CD4-positive, CD25-positive, alpha-beta regulatory T cell (primary cell): ENCODE data around the gene PPDPF. TPM values are rescaled to one million over a fixed set of nuclear protein-coding genes. Genes with fewer than 3 reads are reported as not detected.
A peak's percentile ranks its signal among the peaks of the same experiment; 100 is the strongest.

Experiments
- ATAC-seq, 2 donors: fragments of 150-1000 bp; cut with Tn5 transposase; one replicate each; pipeline ENCODE4 v1.10.0; 2021; ENCODE audit warnings: low read depth in 2 of 2, moderate number of reproducible peaks in 2 of 2, moderate library complexity in 1 of 2
- DNase-seq, 3 donors: peaks; one replicate each; pipeline versions ENCODE4 v3.0.0 to v3.0.0-alpha.2; 2012 to 2022; ENCODE audit warnings: mixed read lengths in 1 of 3
- H3K27ac ChIP-seq: one replicate; pipeline ENCODE4 v1.7.0; 2013; ENCODE audit warnings: mild to moderate bottlenecking, low read length; ENCODE audit not compliant: insufficient read depth, poor library complexity, severe bottlenecking
- H3K27me3 ChIP-seq: one replicate; pipeline ENCODE4 v1.7.0; 2013; ENCODE audit warnings: low read length; ENCODE audit not compliant: control insufficient read depth, insufficient read depth
- H3K36me3 ChIP-seq: one replicate; pipeline ENCODE4 v1.7.0; 2013; ENCODE audit warnings: mild to moderate bottlenecking, low read length, moderate library complexity; ENCODE audit not compliant: control insufficient read depth, insufficient read depth
- H3K4me1 ChIP-seq: 2 replicates; pipeline ENCODE4 v1.7.0; 2013; ENCODE audit warnings: mild to moderate bottlenecking, low read length; ENCODE audit not compliant: insufficient read depth, control insufficient read depth, poor library complexity, severe bottlenecking
- H3K4me3 ChIP-seq: one replicate; pipeline ENCODE4 v1.7.0; 2013; ENCODE audit warnings: low read depth, mild to moderate bottlenecking, low read length, moderate library complexity
- H3K9me3 ChIP-seq, 2 experiments: 1 replicate in 1 of 2; 2 replicates in 1 of 2; pipeline ENCODE4 v1.7.0; 2013; ENCODE audit warnings: low read length in 2 of 2, mild to moderate bottlenecking in 1 of 2, moderate library complexity in 1 of 2; ENCODE audit not compliant: control insufficient read depth in 2 of 2
- H3K27ac Mint-ChIP-seq, 3 donors: one replicate each; pipeline ENCODE4 v1.8.0; 2020 to 2022; ENCODE audit warnings: mild to moderate bottlenecking in 3 of 3, mixed read lengths in 3 of 3, moderate library complexity in 2 of 3
- H3K27me3 Mint-ChIP-seq: one replicate; pipeline ENCODE4 v1.8.0; 2022; ENCODE audit warnings: mild to moderate bottlenecking, mixed read lengths
- H3K36me3 Mint-ChIP-seq: one replicate; pipeline ENCODE4 v1.8.0; 2020; ENCODE audit warnings: mixed read lengths
- H3K4me1 Mint-ChIP-seq, 4 donors: one replicate each; pipeline ENCODE4 v1.8.0; 2020 to 2022; ENCODE audit warnings: mixed read lengths in 4 of 4, mild to moderate bottlenecking in 1 of 4
- H3K4me3 Mint-ChIP-seq, 4 donors: one replicate each; pipeline ENCODE4 v1.8.0; 2020 to 2022; ENCODE audit warnings: mild to moderate bottlenecking in 4 of 4, mixed read lengths in 4 of 4, moderate library complexity in 3 of 4
- H3K9me3 Mint-ChIP-seq, 7 donors: one replicate each; pipeline ENCODE4 v1.8.0; 2020 to 2022; ENCODE audit warnings: mixed read lengths in 7 of 7, mild to moderate bottlenecking in 3 of 7, moderate library complexity in 2 of 7
- polyA plus RNA-seq, 4 donors: library from polyadenylated mRNA; unstranded; fragments of 300-500 nt; fragmentation: Illumina TruSeq; gene quantifications; one replicate each; pipeline ENCODE4 v1.2.3, GENCODE V29; 2021
- total RNA-seq: library from RNA; stranded (reverse); gene quantifications from one replicate; pipeline ENCODE4 v1.2.3, GENCODE V29; 2022

PPDPF gene
- total and polyA plus RNA-seq, 5 donors from 2014 or later, result 75.8 to 155 (median 93.3) TPM

- Mint-ChIP-seq H3K36me3 (no peaks in the 10 kb centered on the region), H3K4me1 (peaks cover 0 to 23% (median 12%) of the 10 kb centered on the region in 4 donors), H3K4me3 (peak overlapping the region in 1 of 4 donors; percentile 82), H3K27me3 (peaks cover 16% of the 10 kb centered on the region), H3K27ac (no peak overlapping the region), H3K9me3 (peaks cover 0 to 1% (median 0%) of the 10 kb centered on the region in 7 donors)
- Histone ChIP-seq H3K27me3 (no peaks in the 10 kb centered on the region), H3K36me3 (no peaks in the 10 kb centered on the region), H3K9me3 (no peaks in the 10 kb centered on the region), H3K4me3 (no peak overlapping the region), H3K27ac (no peak overlapping the region), H3K4me1 (peaks cover 21% of the 10 kb centered on the region)
- DNase-seq (no peak), ATAC-seq (no peak)
Measured at GRCh38 chr20:63549019-63549418, 28.5 kb downstream of the PPDPF start.

DNA sequence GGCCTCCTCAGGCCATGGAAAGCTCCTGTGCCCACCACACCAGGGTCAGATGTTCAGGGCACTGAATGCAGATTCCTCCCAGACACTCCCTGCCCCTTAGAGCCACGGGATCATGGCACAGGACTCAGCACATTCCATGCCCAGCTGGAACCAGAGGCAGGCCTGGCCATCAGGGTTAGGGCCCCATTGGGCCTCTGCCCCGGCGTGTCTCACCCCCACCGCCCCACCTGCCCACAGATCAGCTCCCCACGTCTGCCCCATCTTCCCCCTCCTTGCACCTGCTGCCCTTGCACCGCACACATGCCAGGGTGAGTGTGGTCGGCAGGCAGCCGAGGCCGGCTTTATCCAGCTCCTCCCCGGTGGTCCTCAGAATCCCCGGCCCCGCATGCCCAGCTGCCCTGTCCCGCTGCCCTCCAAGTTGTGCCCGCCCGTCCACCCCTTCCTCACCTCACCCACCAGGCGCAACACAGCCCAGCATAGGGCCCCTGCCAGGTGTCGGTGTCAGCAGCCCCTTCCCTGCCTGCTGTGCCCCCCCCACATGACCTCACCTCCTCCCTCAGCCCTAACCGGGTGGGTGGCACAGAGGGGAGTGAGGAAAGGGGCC lies 29.2 kb downstream of the PPDPF start:
- Histone ChIP-seq H3K27me3 (no peaks in the 10 kb centered on the region), H3K36me3 (no peaks in the 10 kb centered on the region), H3K4me1 (peaks cover 28% of the 10 kb centered on the region), H3K9me3 (no peaks in the 10 kb centered on the region), H3K4me3 (no peak overlapping the region), H3K27ac (no peak overlapping the region)
- H3K27me3 Mint-ChIP-seq, result peaks cover 16% of the 10 kb centered on the region
- no peak overlapping the region for H3K27ac Mint-ChIP-seq
- H3K9me3 Mint-ChIP-seq, result peaks cover 0 to 1% (median 0%) of the 10 kb centered on the region in 7 donors
- no peak overlapping the region for H3K4me3 Mint-ChIP-seq
- DNase-seq (no peak), ATAC-seq (no peak)
- no peaks in the 10 kb centered on the region for H3K36me3 Mint-ChIP-seq
- peaks cover 0 to 30% (median 12%) of the 10 kb centered on the region in 4 donors for H3K4me1 Mint-ChIP-seq

GRCh38 chr20:63551068-63551467 lies 30.5 kb downstream of the PPDPF start:
- peaks cover 0 to 1% (median 0%) of the 10 kb centered on the region in 7 donors for H3K9me3 Mint-ChIP-seq
- H3K4me3 ChIP-seq, result no peak overlapping the region
- H3K9me3 ChIP-seq, result no peaks in the 10 kb centered on the region
- no peaks in the 10 kb centered on the region for H3K27me3 ChIP-seq
- peaks cover 28% of the 10 kb centered on the region for H3K4me1 ChIP-seq
- no peaks in the 10 kb centered on the region for H3K36me3 ChIP-seq
- DNase-seq (no peak), ATAC-seq (no peak)
- H3K27ac ChIP-seq, result no peak overlapping the region
- H3K27ac Mint-ChIP-seq, result peak overlapping the region in 1 of 3 donors; percentile 56
- H3K27me3 Mint-ChIP-seq, result peaks cover 16% of the 10 kb centered on the region
- no peaks in the 10 kb centered on the region for H3K36me3 Mint-ChIP-seq
- peaks cover 0 to 30% (median 9%) of the 10 kb centered on the region in 4 donors for H3K4me1 Mint-ChIP-seq
- peak overlapping the region in 1 of 4 donors; percentile 19 for H3K4me3 Mint-ChIP-seq

DNA sequence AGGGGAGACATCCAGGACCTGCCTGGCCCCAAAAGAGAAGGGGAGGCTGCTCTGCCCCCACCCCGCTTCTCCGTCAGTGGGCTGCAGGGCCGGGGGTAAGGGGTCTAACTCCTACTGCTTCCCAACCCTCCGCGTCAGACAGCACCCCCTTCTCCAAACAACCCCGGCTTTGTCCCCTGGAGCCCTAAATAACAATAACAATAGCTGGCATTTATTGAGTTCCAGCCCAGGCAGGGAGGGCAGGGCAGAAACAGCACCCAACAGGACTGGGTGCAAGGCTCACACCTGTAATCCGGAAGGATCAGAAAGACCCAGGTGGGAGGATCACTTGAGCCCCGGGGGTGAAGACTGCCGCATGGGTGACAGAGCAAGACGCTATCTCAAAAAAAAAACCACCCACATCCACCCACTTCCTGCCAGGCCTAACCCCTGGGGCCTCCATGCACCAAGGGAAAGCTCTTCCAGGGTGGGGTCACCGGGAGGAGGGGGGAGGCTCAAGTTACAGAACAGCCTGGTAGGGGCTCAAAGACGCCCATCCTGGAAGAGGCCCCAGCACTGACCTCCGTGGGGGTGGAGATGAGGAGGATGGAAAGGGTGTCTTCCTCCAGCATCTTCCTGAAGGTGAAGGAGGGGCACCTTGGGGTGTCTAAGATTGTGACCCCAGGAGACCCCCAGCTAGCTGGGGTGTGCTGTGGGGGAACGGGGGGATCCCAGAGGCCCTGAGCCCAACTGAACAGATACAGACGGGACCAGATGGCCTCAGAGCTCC lies 32.1 kb downstream of the PPDPF start:
- Mint-ChIP-seq H3K4me3 (peak overlapping the region; percentile 66 to 88 (median 76)), H3K27me3 (peaks cover 13% of the 10 kb centered on the region), H3K27ac (peak overlapping the region; percentile 81 to 92 (median 91)), H3K9me3 (peaks cover 0 to 1% (median 0%) of the 10 kb centered on the region in 7 donors), H3K36me3 (no peaks in the 10 kb centered on the region), H3K4me1 (peaks cover 0 to 33% (median 9%) of the 10 kb centered on the region in 4 donors)
- peak; percentile 38 to 87 (median 78) for DNase-seq
- Histone ChIP-seq H3K27me3 (no peaks in the 10 kb centered on the region), H3K9me3 (no peaks in the 10 kb centered on the region), H3K4me3 (peak overlapping the region; percentile 37), H3K36me3 (no peaks in the 10 kb centered on the region), H3K27ac (peak overlapping the region; percentile 81), H3K4me1 (peaks cover 28% of the 10 kb centered on the region)
- ATAC-seq, result peak; percentile 41 to 56

- DNase-seq (peak; percentile 68 to 91 (median 88)), ATAC-seq (peak; percentile 64 to 67)
- Mint-ChIP-seq H3K9me3 (peaks cover 0 to 1% (median 0%) of the 10 kb centered on the region in 7 donors), H3K27me3 (peaks cover 13% of the 10 kb centered on the region), H3K4me3 (peak overlapping the region; percentile 66 to 88 (median 76)), H3K36me3 (no peaks in the 10 kb centered on the region), H3K27ac (peak overlapping the region in 2 of 3 donors; percentile 81 to 91), H3K4me1 (peaks cover 0 to 33% (median 9%) of the 10 kb centered on the region in 4 donors)
- Histone ChIP-seq H3K27ac (peak overlapping the region; percentile 81), H3K9me3 (no peaks in the 10 kb centered on the region), H3K4me3 (no peak overlapping the region), H3K27me3 (no peaks in the 10 kb centered on the region), H3K4me1 (peaks cover 28% of the 10 kb centered on the region), H3K36me3 (no peaks in the 10 kb centered on the region)
Measured at GRCh38 chr20:63553251-63553932, 32.8 kb downstream of the PPDPF start.

GRCh38 chr20:63553933-63554290 lies 33.3 kb downstream of the PPDPF start, which contains the start of gene FNDC11:
TSS of gene FNDC11 (plus strand) at chr20:63554159. CDS start at chr20:63555664, 1,505 bp downstream.
- ATAC-seq (peak in 1 of 2 donors; percentile 3), DNase-seq (peak in 1 of 3 donors; percentile 61)
- Histone ChIP-seq H3K36me3 (no peaks in the 10 kb centered on the region), H3K9me3 (no peaks in the 10 kb centered on the region), H3K27me3 (no peaks in the 10 kb centered on the region), H3K4me1 (peaks cover 28% of the 10 kb centered on the region), H3K27ac (peak within 1 kb of the TSS; percentile 81), H3K4me3 (peak within 1 kb of the TSS; percentile 37)
- Mint-ChIP-seq H3K4me3 (peak within 1 kb of the TSS; percentile 70 to 88 (median 77)), H3K36me3 (no peaks in the 10 kb centered on the region), H3K9me3 (peaks cover 0 to 1% (median 0%) of the 10 kb centered on the region in 7 donors), H3K27ac (peak within 1 kb of the TSS; percentile 81 to 92 (median 91)), H3K4me1 (peaks cover 0 to 30% (median 9%) of the 10 kb centered on the region in 4 donors), H3K27me3 (peaks cover 13% of the 10 kb centered on the region)
